ENCODE data around the gene TMEM236.

DNA sequence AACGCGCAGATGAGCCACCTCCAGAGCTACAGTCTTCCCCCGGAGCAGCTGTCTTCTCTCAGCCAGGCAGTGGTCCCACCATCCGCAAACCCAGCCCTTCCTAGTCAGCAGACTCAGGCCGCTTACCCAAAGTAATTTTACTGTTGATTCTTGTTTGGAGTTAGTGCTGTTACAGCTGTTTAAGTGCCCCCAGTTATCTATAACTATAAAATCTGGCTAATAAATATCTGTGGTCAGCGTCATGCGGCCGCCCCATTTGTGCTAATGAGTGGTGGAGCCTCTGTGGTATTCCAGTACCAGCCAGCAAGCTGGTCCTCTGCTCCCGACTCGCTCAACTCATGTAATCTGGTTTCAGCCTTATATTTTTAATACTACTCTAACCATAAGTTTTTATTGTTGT, 43.2 kb upstream of the TMEM236 start:
- TF ChIP-seq CEBPB (IDR thresholded peaks at IDR 0.05) (no peak), TAF1 (IDR thresholded peaks at IDR 0.05; ENCODE audit: low read depth) (no peak), RAD21 (IDR thresholded peaks at IDR 0.05; ENCODE audit: low read depth) (no peak), EGR1 (IDR thresholded peaks at IDR 0.05) (no peak)
- TF ChIP-seq, protein P1, sequence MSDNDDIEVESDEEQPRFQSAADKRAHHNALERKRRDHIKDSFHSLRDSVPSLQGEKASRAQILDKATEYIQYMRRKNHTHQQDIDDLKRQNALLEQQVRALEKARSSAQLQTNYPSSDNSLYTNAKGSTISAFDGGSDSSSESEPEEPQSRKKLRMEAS (IDR thresholded peaks at IDR 0.05) = no peak

All from Ishikawa (cell line).